ENCODE measurements around the gene HSD17B13.

HSD17B13 gene

DNA sequence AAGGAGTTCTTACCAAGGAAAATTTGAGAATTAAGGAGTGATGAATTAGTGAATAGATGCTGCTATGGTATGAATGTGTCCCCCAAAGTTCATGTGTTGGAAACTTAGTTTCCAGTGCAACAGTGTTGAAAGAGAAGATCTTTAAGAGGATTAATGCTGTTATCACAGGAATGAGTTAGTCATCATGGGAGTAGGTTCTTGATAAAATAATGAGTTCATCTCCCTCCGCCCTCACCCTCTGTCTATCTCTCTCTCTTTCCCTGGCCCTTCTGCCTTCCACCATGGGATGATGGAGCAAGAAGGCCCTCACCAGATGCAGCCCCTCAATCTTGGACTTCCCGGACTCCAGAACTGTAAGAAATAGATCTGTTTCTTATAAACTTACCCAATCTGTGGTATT is 64.0 kb downstream of the HSD17B13 start:
- no peak for FAIRE-seq

DNA sequence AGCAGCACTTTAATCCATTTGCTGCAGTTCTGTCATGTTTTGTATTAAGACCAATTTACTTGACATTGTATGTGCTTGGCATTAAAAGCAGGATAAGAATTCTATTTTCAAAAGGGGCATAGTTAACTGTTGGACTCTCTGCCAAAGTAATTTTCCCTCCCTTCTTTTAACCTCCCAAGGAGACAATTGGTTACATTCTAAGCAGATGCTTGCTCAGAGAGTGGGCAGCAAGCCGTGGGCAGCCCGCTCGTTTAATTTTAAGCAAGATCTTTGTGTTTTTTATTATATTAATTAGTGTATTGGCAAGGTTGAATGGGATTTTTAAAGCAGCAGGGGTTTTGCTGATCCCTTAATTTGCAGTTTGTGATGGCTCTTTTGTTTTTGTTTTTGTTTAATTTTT is 65.2 kb downstream of the HSD17B13 start:
- no peak for FAIRE-seq

DNA sequence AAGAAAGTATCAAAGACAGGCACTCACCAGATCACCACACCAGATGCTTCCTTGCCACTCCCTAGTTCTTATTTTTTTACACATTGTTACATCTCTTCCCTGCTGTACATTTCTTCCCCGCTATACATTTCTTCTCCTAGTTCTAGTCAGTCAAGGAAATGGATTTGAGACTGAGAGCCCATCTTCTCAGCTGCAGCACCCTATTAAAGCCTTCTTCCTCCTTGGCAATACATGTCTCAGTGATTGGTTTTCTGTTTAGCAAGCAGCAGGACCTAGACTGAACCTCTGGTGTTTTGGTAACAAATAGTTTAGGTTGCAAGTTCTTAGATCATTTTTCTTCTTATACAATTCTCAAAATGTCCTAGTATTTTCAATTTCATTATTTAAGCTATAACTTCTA is 66.9 kb downstream of the HSD17B13 start:
- FAIRE-seq, result no peak
